OCI-LY7 (cell line): ENCODE data around the gene CNTN4. TPM values are rescaled to one million over a fixed set of nuclear protein-coding genes. Genes with fewer than 3 reads are reported as not detected.

Source experiments
- BruUV-seq: library from RNA; stranded (reverse); fragments of 400-500 nt; replicated peaks from 2 replicates; lab custom pipeline; 2021; lab: Mats Ljungman, UMichigan
- CTCF ChIA-PET: fragments of 300-600 bp; sonication (Branson Sonifier 250); formaldehyde crosslinking; loops from one replicate; lab custom pipeline; 2022; ENCODE audit warnings: antibody characterized with exemption; ENCODE audit not compliant: unreplicated experiment; lab: Charles Lee
- POLR2A ChIA-PET: fragments of 300-600 bp; sonication (Branson Sonifier 250); formaldehyde crosslinking; loops from one replicate; lab custom pipeline; 2022; ENCODE audit warnings: antibody characterized with exemption; lab: Charles Lee
- DNase-seq: peaks from one replicate; pipeline ENCODE4 v3.0.0-alpha.2; 2015; ENCODE audit warnings: low spot score
- H2AFZ ChIP-seq: fragments of 200-600 bp; sonication (generic), shearing (Covaris generic); 2 replicates; pipeline ENCODE4 v1.6.1; 2014; ENCODE audit warnings: mild to moderate bottlenecking, antibody characterized with exemption, low read length, moderate library complexity
- H3K27ac ChIP-seq: fragments of 200-600 bp; sonication (generic); 2 replicates; pipeline ENCODE4 v1.5.1; 2014; ENCODE audit warnings: mixed run types, low read depth, mild to moderate bottlenecking, moderate library complexity, low read length, inconsistent platforms; ENCODE audit not compliant: poor library complexity, severe bottlenecking
- H3K36me3 ChIP-seq: fragments of 200-600 bp; sonication (generic); 2 replicates; pipeline ENCODE4 v1.6.1; 2014; ENCODE audit warnings: mild to moderate bottlenecking, antibody characterized with exemption, low read length, moderate library complexity, mixed read lengths; ENCODE audit not compliant: insufficient read depth
- H3K4me1 ChIP-seq: fragments of 200-600 bp; sonication (generic); 2 replicates; pipeline ENCODE4 v1.5.1; 2014; ENCODE audit warnings: mild to moderate bottlenecking, low read length; ENCODE audit not compliant: insufficient read depth, poor library complexity, severe bottlenecking
- H3K4me2 ChIP-seq: fragments of 200-600 bp; sonication (generic); 2 replicates; pipeline ENCODE4 v1.6.1; 2014; ENCODE audit warnings: mild to moderate bottlenecking, low read length
- H3K4me3 ChIP-seq: fragments of 200-600 bp; sonication (generic); 2 replicates; pipeline ENCODE4 v1.5.1; 2014; ENCODE audit warnings: mild to moderate bottlenecking, low read depth, low read length; ENCODE audit not compliant: poor library complexity, severe bottlenecking
- H3K79me2 ChIP-seq: fragments of 200-600 bp; sonication (generic); 2 replicates; pipeline ENCODE4 v1.6.1; 2016; ENCODE audit warnings: low read depth, mild to moderate bottlenecking, low read length, moderate library complexity, mixed read lengths; ENCODE audit not compliant: insufficient read depth
- H3K9me2 ChIP-seq: fragments of 200-600 bp; sonication (generic); 2 replicates; pipeline ENCODE4 v1.6.1; 2016; ENCODE audit warnings: mild to moderate bottlenecking, low read length, mixed read lengths; ENCODE audit not compliant: insufficient read depth
- H3K9me3 ChIP-seq: fragments of 200-600 bp; sonication (generic); 2 replicates; pipeline ENCODE4 v1.6.1; 2014; ENCODE audit warnings: mild to moderate bottlenecking, mixed run types, low read length, mixed read lengths
- H4K20me1 ChIP-seq: fragments of 200-600 bp; sonication (generic); 2 replicates; pipeline ENCODE4 v1.6.1; 2014; ENCODE audit warnings: mild to moderate bottlenecking, antibody characterized with exemption, low read length, moderate library complexity, mixed read lengths; ENCODE audit not compliant: insufficient read depth
- CTCF ChIP-seq: fragments of 200-600 bp; sonication (generic); conservative IDR thresholded peaks from 2 replicates; pipeline ENCODE4 v1.5.1; 2014; ENCODE audit warnings: mild to moderate bottlenecking, antibody characterized with exemption, low read length, moderate library complexity, mixed read lengths
- EZH2phosphoT487 ChIP-seq: fragments of 200-600 bp; sonication (generic); IDR thresholded peaks from 2 replicates; pipeline ENCODE4 v1.6.1; 2018; ENCODE audit warnings: low read depth, borderline replicate concordance, mild to moderate bottlenecking, mixed run types, antibody characterized with exemption, low read length, moderate library complexity, mixed read lengths
- intact Hi-C: fragments of 100-400 bp; cut with micrococcal nuclease; formaldehyde crosslinking; loops from one replicate; pipeline ENCODE4 v1.10.0; 2022; ENCODE audit not compliant: unreplicated experiment
- total RNA-seq, 2 experiments: library from RNA; depleted of rRNA in 1 of 2; stranded (reverse); fragments of >200 nt in 1 of 2; shearing (Covaris generic) in 1 of 2; gene quantifications; 2 replicates each; pipeline ENCODE4 v1.2.3, GENCODE V29; 2014 to 2022

CNTN4 gene
- total RNA-seq, 2 experiments from 2014 or later, result not detected

- TF ChIP-seq EZH2phosphoT487, result no peak
- TF ChIP-seq CTCF, result no peak
- H3K27ac ChIP-seq, result no peak overlapping the region
- ChIA-PET CTCF (no interaction called here), POLR2A (interaction anchor here (1.1 kb wide), 1 partner anchor 19 kb away, joined by 4 read pairs; no protein-coding TSS in a partner anchor)
- H3K9me3 ChIP-seq, result no peaks in the 10 kb centered on the region
- no peak overlapping the region for H3K4me2 ChIP-seq
- DNase-seq, result no peak
- H3K36me3 ChIP-seq, result no peaks in the 10 kb centered on the region
- H3K9me2 ChIP-seq, result no peaks in the 10 kb centered on the region
- no peaks in the 10 kb centered on the region for H3K4me1 ChIP-seq
- no TSS peak for BruUV-seq
- no peak overlapping the region for H2AFZ ChIP-seq
- H3K4me3 ChIP-seq, result no peak overlapping the region
- H3K79me2 ChIP-seq, result no peaks in the 10 kb centered on the region
- intact Hi-C loops, result no loop called here
- H4K20me1 ChIP-seq, result no peaks in the 10 kb centered on the region
Observed at GRCh38 chr3:2837910-2838309, 739.2 kb downstream of the CNTN4 start.

- POLR2A ChIA-PET, result interaction anchor here (0.7 kb wide), 1 partner anchor 9 kb away, joined by 3 read pairs; no protein-coding TSS in a partner anchor
- no TSS peak for BruUV-seq
Observed at GRCh38 chr3:2838546-2839157, 740.0 kb downstream of the CNTN4 start.

More at GRCh38 chr3:2838546-2839157, 740.0 kb downstream of the CNTN4 start:
- DNase-seq, result no peak
- intact Hi-C loops, result no loop called here
- Histone ChIP-seq H3K4me2 (no peak overlapping the region), H2AFZ (no peak overlapping the region), H3K4me3 (no peak overlapping the region), H4K20me1 (no peaks in the 10 kb centered on the region), H3K27ac (no peak overlapping the region), H3K9me3 (no peaks in the 10 kb centered on the region), H3K79me2 (no peaks in the 10 kb centered on the region), H3K9me2 (no peaks in the 10 kb centered on the region), H3K4me1 (no peaks in the 10 kb centered on the region), H3K36me3 (no peaks in the 10 kb centered on the region)
- CTCF ChIA-PET, result no interaction called here
- TF ChIP-seq CTCF (no peak), EZH2phosphoT487 (no peak)
